ENCODE data around the gene NRIP3.

The NRIP3 gene

GRCh38 chr11:8932564-8933180 is 71.1 kb downstream of the NRIP3 start, which contains the start of gene C11orf16:
Gene C11orf16 (minus strand): TSS chr11:8932947. CDS start chr11:8932308, 639 bp downstream.
- DNase-seq (ENCODE audit: extremely low spot score), result no peak
- POLR2A ChIA-PET, result no interaction called here
- TF ChIP-seq SUZ12 (IDR thresholded peaks at IDR 0.05) (no peak), L3MBTL2 (conservative IDR thresholded peaks at IDR 0.05) (no peak), ZNF384 (IDR thresholded peaks at IDR 0.05) (no peak), HDGF (IDR thresholded peaks at IDR 0.05; ENCODE audit: borderline replicate concordance) (no peak), FOXA1 (IDR thresholded peaks at IDR 0.05) (no peak), SP1 (IDR thresholded peaks at IDR 0.05) (no peak), FOXM1 (IDR thresholded peaks at IDR 0.05; ENCODE audit: borderline replicate concordance) (no peak), LEF1 (IDR thresholded peaks at IDR 0.05; ENCODE audit: borderline replicate concordance) (no peak), ARNT (IDR thresholded peaks at IDR 0.05) (no peak), BHLHE40 (IDR thresholded peaks at IDR 0.05; ENCODE audit: borderline replicate concordance) (no peak), NFRKB (IDR thresholded peaks at IDR 0.05) (no peak), FOXK2 (IDR thresholded peaks at IDR 0.05) (no peak), ELF4 (IDR thresholded peaks at IDR 0.05) (no peak)
- TF ChIP-seq, protein P1, sequence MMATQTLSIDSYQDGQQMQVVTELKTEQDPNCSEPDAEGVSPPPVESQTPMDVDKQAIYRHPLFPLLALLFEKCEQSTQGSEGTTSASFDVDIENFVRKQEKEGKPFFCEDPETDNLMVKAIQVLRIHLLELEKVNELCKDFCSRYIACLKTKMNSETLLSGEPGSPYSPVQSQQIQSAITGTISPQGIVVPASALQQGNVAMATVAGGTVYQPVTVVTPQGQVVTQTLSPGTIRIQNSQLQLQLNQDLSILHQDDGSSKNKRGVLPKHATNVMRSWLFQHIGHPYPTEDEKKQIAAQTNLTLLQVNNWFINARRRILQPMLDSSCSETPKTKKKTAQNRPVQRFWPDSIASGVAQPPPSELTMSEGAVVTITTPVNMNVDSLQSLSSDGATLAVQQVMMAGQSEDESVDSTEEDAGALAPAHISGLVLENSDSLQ (IDR thresholded peaks at IDR 0.05), result no peak
- CTCF ChIA-PET, result no interaction called here

Measured in HEK293T (cell line).